Measurements from ENCODE around the gene HOXD3.

Gene HOXD3

DNA sequence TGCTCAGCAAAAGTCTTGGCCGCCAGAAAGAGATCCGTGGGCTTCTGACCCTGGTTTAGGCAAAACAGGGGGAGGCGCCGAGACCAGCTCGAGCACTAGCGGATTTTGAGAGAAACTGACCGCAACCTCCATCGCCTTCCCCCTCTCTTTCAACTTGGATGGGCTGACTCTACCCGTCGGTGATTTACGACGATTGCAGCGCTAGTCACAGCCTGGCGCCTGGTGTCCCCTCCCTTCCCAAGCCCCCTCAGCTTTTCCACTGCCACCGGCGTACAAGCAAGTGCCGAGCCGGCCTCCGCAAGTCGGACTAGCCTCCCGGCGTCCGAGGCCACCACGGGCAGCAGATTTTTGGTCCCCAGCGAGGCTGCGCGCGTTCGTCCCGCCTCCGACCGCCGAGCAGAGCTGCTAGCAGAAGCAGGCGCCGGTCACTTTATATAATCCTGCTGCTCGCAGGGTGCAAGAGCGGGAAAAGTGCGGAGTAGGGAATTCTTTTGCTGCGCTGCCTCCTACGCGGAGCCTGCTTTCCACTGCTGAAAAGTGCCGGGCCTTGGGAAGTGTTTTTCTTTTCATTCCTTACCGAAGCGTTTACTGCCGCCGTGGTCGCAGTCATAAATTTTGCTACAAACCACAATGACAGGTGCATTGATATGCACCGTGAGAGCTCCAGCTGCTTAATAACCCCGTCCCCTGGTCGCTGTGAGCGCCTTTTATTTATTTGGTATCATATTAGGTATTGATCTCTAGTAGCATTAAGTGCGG, 7.7 kb downstream of the HOXD3 start:
- DNase-seq, result no peak

DNA sequence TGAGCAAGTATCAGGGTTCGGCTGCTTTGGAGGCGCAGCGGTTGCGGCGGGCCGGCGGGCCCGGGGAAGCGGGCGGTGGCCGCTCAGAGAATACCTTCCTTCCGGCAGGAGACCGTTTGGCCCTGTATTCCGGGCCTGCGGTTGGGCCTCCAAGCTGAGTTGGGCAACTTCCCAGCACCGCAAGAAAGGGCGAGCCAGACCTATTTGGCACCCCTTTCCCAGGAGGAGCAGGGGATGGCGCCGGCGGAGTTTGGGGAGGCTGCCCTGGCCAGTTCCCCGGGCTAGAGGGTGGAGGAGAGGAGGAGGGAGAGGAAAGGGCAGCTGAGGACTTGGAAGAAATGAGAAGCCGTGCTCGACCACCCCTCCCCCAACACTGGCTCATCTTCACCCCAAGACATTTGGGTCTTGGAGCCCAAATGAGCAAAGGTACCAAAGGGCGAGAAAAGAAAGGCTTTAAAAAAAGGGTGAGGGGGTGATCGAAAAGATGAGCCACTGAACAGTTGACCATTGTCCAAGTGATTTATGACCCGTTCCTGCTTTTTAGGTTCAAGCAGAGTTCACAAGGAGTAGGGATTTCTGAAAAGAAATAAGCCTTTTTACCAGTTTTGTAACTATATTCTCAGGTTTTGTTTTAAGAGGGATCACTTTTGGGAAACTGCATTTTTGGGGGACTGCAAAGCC, 8.4 kb downstream of the HOXD3 start:
- no peak for DNase-seq

DNA sequence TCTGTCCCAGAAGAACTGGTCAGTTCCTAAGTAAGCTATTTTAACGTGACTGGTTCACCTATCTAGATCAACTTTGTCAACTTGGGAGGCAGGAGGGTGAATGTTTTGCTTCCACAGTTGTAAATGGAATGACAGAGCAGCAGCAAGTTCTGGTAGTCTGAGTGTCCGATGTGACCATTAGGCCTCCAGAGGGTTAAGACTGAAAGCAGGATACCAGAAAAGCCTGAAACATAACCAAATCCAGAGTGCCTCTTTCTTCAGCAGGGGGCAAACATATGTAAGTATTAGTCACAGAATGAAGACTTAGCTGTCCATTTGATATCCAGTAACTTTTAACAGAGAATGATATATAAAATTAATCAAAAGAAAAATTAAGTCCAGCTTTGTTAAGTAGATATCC, 9.2 kb downstream of the HOXD3 start:
- DNase-seq, result no peak

DNA sequence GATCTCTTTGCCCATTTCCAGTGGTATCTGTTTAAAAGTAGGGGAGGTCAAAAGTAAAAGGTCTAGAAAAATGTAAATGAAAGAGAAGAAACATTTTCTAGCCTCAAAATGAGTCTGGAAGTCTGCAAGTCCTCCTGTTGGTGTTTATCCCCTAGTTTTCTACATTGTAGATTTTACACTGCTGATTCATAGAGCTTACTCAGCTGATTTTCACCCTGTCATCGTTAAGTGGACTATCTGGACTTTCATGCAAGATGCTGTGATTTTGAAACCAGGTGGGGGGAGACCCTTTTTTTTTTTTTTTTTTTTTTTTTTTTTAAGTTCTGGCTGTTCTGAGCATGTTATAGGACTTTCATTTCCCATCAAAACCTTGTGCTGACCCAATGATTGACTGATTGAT, 10.3 kb downstream of the HOXD3 start:
- no peak for DNase-seq

DNA sequence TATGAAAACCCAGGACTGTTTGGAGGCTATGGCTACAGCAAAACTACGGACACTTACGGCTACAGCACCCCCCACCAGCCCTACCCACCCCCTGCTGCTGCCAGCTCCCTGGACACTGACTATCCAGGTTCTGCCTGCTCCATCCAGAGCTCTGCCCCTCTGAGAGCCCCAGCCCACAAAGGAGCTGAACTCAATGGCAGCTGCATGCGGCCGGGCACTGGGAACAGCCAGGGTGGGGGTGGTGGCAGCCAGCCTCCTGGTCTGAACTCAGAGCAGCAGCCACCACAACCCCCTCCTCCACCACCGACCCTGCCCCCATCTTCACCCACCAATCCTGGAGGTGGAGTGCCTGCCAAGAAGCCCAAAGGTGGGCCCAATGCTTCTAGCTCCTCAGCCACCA, 12.1 kb downstream of the HOXD3 start:
- DNase-seq, result no peak

DNA sequence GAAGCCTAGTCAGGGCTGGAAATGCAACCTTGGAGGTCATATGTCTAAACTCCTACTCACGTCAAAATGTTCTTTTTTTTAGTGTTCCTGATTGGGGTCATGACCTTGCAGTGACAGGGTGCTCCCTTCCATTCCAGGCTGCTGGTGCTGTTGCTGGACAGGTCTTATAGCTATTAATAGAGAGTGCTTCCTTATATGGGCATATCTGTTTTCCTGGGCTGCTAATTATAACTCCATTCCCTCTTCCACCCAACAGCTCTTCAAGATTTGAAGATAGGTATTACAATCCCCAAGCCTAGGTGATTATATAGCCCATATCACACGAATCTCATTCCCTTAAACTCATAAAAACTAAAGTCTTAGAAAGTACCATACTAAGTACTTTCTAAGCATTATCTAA, 12.6 kb downstream of the HOXD3 start:
- DNase-seq, result no peak

DNA sequence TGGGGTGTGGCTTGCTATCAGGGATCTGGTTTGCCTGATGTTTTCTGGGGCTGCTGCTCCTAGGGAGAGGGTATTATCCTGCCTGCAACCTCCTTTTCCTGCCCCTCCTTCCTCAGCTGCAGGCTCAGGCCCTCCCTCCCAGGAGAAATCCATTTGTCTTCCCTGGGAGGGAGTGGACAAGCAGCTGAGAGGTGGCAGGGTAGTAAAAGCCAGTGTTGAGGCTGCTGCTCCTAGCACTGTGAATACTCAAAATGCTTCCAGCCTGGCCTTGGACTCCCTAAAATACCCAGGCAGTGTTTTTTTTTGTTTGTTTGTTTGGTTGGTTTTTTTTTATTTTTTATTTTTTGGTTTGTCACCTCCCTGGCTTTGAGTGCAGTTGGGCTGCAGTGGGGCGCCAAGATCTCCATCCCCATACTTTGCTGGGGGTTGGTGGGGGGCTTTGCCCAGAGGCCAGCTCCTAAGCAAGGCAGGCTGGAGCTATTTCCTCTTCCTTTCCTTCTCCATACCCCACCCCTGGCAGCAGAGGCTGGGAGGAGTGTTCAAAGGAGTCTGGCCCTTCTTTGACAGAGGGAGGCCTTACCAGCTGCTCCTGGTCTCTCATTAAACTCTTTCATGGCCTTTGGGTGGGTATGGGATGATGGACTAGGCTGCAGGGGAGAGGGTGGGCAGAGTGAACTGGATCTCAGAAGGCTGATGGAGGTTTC, 13.6 kb downstream of the HOXD3 start:
- no peak for DNase-seq

DNA sequence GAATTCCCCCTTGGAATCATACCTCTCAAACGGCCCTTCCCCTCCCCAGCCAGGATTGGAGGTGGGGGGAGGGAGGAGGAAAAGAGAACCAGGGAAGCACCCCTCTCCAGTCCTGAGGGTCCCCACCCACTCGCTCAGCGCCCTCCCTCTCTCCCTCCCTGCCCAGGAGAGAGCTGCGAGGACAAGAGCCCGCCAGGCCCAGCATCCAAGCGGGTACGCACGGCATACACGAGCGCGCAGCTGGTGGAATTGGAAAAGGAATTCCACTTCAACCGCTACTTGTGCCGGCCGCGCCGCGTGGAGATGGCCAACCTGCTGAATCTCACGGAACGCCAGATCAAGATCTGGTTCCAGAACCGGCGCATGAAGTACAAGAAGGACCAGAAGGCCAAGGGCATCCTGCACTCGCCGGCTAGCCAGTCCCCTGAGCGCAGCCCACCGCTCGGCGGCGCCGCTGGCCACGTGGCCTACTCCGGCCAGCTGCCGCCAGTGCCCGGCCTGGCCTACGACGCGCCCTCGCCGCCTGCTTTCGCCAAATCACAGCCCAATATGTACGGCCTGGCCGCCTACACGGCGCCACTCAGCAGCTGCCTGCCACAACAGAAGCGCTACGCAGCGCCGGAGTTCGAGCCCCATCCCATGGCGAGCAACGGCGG, 14.4 kb downstream of the HOXD3 start:
- no peak for DNase-seq

DNA sequence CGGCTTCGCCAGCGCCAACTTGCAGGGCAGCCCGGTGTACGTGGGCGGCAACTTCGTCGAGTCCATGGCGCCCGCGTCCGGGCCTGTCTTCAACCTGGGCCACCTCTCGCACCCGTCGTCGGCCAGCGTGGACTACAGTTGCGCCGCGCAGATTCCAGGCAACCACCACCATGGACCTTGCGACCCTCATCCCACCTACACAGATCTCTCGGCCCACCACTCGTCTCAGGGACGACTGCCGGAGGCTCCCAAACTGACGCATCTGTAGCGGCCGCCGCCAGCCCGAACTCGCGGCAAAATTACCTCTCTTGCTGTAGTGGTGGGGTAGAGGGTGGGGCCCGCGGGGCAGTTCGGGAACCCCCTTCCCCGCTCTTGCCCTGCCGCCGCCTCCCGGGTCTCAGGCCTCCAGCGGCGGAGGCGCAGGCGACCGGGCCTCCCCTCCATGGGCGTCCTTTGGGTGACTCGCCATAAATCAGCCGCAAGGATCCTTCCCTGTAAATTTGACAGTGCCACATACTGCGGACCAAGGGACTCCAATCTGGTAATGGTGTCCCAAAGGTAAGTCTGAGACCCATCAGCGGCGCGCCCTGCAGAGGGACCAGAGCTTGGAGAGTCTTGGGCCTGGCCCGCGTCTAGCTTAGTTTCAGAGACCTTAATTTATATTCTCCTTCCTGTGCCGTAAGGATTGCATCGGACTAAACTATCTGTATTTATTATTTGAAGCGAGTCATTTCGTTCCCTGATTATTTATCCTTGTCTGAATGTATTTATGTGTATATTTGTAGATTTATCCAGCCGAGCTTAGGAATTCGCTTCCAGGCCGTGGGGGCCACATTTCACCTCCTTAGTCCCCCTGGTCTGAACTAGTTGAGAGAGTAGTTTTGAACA, 15.1 kb downstream of the HOXD3 start:
- no peak for DNase-seq

DNA sequence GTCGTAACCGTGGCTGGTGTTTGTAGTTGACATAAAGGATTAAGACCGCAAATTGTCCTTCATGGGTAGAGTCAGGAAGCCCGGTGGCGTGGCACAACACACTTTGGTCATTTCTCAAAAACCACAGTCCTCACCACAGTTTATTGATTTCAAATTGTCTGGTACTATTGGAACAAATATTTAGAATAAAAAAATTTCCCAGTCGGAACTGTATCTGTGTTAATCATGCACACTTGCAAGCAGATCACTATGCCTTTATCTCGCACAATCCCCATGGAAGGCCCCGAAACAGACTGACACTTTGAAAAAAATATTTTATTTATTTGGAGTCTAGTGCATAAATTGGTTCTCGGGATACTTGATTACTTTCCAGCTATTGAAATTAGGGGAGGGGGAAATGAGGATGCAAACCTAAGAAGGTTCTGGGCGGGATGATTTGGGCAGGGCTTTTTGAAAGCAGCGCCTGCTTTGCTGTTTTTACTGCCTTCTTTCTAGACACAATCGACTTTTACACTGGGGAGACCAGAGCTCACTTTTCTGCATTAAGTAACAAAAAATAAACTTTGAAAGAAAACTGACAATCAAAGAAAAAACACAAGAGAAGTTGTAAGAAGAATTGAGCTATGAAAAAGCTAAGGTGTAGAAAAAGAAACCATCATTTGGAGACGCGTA, 15.9 kb downstream of the HOXD3 start:
- DNase-seq, result no peak

DNA sequence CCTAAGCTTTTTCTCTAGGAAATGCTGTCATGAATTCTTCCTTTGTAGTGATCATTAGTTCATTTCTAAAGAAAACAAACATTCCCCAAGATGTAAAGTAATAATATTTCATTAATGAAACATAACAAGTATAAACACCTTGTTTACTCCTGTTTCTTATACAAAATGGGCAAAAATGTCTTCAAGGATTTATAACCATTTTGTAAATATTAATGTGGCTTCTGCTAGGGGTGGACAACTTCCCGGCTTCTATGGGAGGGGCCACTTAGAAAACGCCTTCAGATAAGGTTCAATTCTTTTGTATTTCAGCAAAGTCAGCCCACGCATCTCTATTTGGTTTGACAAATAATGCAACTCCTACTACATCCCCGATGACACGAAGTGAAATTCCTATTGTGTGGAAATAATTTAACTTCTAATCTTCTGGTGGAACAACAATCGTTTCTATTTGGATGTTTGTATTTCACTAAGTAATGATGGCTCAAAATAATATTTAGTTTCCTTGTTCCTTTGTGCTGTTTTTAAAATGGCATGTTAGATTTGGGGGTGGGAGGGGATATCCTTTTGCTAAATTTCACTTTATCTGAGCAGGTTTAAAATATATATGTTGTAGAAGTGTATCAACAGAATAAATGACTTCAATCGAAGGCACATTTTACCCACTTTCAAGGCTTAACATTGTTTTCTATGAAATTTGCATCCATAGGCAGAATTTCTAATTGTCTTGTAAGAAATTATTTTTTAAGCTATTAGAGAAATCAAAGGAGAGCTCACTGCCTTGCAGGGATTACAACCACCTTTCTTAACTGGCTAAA, 16.7 kb downstream of the HOXD3 start:
- no peak for DNase-seq

DNA sequence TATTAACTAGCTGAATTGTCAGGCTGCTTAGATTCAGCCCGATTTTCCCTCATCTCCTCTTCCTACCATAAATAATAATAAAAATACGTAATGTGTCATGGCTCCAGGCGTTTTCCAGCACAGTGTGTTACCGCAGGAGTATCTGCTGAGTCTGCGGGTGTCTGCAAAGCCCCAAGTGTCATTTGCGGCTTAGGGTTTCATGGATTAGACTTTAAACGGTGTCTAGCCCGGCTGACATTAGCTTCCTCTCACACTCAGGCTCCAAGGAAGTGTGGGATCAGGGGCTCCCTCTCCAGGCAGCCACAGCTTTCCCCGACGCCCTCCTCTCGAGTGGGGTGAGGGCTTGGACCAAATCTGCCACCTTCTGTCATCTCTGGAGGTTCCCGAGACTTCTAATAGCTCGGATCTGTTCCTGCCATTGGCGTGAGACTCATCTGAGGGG, 17.3 kb downstream of the HOXD3 start:
- no peak for DNase-seq

DNA sequence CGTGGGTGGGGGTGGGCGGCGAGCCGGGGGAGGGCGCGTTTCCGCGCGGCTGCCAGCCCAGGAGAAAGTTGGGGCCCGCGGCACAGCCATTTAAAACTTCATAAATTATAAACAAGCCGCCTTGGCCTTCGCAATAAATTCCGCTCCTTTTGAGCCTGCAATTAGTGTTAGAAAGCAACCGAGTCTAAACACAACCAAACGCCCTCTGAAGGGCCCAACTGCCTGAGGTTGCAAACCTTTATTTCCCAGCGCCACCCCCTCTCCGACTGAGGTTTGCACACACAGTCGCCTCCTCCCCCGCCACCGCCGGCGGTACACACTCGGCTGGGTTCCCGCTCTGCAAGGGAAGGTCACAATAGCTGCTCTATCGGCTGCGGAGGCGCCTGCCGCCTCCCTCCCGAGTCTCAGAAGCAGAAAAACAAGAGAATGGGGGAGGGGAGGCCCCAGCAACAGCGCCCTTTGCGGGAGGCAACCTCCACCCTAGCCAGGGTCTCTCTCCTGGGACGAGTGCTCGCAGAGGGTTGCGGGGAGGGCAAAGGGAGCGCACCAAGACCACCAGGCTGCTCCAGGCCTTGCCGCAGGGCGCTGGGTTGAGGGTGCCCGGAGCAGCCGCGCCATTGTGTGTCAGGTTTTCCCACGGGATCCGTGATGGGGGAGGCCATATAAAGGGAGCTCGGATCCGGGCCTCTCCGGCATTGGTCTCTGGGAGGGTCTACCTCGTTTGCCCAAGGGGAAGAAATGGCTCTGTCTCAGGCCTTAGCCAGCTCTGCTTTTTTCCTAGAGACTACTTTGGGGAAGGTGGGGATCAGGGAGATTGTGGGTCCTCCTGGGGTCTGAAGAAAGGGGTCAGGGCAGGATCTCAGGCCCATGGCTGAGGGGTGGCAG, 18.0 kb downstream of the HOXD3 start:
- no peak for DNase-seq

DNA sequence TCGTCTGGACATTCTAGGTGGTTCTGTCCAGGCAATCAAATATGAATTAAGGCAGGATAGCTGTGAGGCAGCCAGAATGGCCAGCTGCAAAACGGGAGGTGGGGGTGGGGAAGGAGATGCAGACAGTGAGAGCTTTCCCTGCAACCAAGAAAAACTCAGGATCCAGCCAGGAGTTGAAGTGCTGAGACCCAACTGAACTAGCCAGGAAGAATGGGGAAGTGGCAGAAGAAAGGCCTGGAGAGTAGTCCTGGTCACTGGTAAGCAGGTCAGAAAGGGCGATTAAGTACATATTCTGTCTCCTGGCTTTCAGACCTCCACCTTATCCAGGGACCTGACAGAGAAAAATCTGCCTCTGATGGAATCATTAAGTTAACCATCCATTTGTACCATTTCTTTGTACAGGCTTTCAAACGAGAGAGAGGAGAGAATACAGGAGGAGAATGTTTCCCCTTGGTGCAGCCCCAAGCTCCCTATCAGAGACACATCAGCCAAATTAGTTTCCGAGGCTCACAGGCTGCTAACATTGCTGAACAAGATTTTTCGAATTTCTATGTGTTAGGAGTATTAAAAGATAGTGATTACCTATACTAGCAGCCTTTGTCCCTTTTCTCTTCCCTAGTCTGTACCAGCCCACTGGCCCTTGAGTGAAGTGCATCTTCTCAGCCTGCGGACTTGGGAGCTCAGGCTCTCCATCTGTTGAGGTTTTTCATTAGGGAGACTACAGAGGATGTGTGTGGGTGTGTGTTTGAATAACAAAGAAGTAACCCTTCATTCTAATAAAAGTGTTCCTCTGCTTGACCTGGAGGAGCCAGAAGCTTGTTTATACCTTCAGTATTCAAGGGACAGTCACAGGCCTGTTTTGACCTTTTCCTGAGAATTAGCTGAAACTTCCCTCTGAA, 18.9 kb downstream of the HOXD3 start:
- no peak for DNase-seq

DNA sequence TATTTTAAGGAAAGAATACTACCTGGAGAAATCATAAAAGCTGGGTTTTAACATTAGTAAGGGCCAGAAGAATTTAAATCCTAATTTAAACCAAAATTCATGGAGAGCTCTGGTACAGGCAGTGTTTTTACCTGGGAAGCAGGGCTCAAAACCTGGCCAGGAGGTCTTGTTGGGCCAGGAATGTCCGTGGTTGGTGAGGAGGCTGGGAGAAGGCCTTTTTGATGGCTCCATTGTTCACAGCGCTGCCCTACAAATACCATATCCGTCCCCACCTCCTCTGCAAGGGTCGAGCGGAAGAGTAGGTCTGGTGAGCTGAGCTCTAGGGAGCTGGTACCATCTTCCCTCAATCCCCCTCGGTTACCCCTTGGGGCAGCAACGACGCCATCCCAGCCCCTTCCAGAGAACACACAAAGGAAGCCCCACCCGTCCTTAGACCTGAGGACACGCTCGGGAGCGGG, 20.5 kb downstream of the HOXD3 start:
- no peak for DNase-seq

DNA sequence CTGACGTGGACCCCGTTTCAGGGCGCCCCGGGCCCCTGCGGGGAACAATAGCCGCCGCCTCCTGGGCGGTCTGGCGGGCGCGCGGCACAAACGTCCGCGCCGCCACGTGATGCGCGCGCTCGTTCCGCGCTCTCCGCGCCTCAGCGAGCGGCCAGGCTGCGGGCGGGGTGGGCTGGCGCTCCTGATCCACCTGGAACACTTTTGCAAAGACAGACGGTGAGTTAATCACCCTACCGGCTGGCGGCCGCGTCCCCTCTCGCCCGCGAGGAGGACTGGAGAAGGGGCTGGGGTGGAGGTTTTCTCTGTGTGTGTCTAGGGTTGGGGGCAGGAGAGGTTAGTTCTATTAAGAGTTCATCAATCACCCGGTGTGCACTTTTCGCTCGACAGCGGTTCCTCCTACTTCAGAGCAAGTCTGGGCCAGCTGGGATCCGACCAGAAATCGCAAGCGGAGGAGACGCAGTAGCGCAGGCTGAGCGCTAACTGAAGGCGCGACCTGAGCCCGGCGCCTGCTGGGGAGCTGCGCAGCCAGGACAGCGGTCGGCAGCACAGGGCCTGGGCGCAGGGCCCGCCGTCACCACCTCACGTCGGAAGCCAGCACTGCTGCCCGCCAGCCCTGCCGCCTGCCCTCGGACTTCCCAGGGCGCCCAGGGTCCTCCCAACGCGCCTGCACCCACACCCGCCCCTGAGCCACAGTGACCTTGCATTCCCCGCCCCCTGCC, 21.1 kb downstream of the HOXD3 start:
- no peak for DNase-seq

DNA sequence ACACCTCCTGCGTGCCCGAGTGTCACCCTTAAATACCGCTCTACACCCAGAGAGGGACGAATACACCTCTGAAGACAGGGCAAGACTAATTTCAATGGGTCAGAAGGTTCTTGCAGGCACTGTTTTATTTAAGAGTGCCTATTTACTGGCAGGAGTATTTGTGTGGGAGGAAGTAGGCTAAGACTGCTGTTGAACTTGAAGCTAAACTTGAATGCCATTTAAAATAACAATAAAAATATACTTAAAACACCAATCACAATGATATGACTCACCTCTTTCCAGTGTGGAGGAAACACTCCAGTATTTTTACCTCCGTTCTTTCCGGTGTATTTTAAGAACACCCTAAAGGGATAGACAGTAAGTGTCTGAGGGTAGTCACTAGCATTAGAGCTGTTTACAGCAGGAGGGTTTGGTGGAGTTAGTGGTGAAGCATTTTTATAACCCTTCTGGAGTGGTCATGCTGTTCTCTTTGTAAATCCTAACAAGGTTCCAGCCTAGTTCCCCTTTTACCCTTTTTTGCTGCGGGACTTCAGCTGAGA, 21.7 kb downstream of the HOXD3 start:
- DNase-seq, result no peak

DNA sequence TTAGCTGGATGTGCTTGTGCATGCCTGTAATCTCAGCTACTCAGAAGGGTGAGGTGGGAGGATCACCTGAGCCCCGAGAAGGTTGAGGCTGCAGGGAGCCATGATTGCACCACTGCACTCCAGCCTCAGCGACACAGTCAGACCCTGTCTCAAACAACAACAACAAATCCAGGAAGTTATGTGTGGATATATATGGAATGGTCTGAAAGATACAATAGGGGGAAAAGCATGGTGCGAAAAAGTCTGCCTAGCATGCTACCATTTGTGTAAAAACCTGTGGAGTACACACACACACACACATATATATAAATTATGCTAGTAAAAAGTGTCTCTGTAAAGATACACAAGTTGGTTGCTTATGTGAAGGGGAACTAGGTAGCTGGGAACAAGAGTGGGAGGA, 24.4 kb downstream of the HOXD3 start:
- no peak for DNase-seq
